B cell (primary cell): ENCODE results near the gene MCTP1. TPM values are rescaled to one million over a fixed set of nuclear protein-coding genes. Genes with fewer than 3 reads are reported as not detected.

Source experiments
- ATAC-seq: fragments of 200-7000 bp; cut with Tn5 transposase; one replicate; pipeline ENCODE4 v1.10.0; 2021; ENCODE audit warnings: low read depth, mild to moderate bottlenecking, moderate number of reproducible peaks, moderate library complexity
- CTCF ChIA-PET: fragments of 350-600 bp; sonication (Branson Sonifier 250); formaldehyde crosslinking; loops from one replicate; lab custom pipeline; 2021; ENCODE audit warnings: antibody characterized with exemption, inconsistent platforms; lab: Charles Lee
- POLR2A ChIA-PET: fragments of 350-600 bp; sonication (Branson Sonifier 250); formaldehyde crosslinking; loops from one replicate; lab custom pipeline; 2021; ENCODE audit warnings: antibody characterized with exemption; lab: Charles Lee
- DNase-seq: peaks from one replicate; pipeline ENCODE4 v3.0.0; 2013
- H2AFZ ChIP-seq: 2 replicates; pipeline ENCODE4 v1.6.1; 2012; ENCODE audit warnings: mild to moderate bottlenecking, low read depth, low read length; ENCODE audit not compliant: insufficient read depth, poor library complexity, severe bottlenecking
- H3K27ac ChIP-seq, 2 donors: 1 replicate in 1 of 2; 2 replicates in 1 of 2; pipeline ENCODE4 v1.5.1; 2012 to 2013; ENCODE audit warnings: low read length in 2 of 2, mild to moderate bottlenecking in 2 of 2, moderate library complexity in 1 of 2
- H3K27me3 ChIP-seq, 4 experiments: fragments of 200-600 bp in 1 of 4; sonication (generic) in 1 of 4; replicated peaks in 1 of 4; 1 replicate in 2 of 4; 2 replicates in 2 of 4; pipeline versions ENCODE4 v1.6.1 to v1.7.0; 2013 to 2016; ENCODE audit warnings: low read length in 3 of 4, mild to moderate bottlenecking in 2 of 4, mixed read lengths in 1 of 4, moderate library complexity in 1 of 4; ENCODE audit not compliant: insufficient read depth in 4 of 4, control insufficient read depth in 3 of 4; ENCODE audit errors: control extremely low read depth in 1 of 4
- H3K36me3 ChIP-seq, 2 experiments: replicated peaks in 1 of 2; 1 replicate in 1 of 2; 2 replicates in 1 of 2; pipeline versions ENCODE4 v1.6.1 to v1.7.1; 2013; ENCODE audit warnings: low read length in 1 of 2; ENCODE audit not compliant: insufficient read depth in 2 of 2, control insufficient read depth in 1 of 2; ENCODE audit errors: control extremely low read depth in 1 of 2, extremely low read depth in 1 of 2
- H3K4me1 ChIP-seq, 2 donors: fragments of 200-600 bp in 1 of 2; sonication (generic) in 1 of 2; 1 replicate in 1 of 2; 2 replicates in 1 of 2; pipeline versions ENCODE4 v1.5.1 to v1.6.1; 2013 to 2017; ENCODE audit warnings: low read length in 2 of 2; ENCODE audit not compliant: control insufficient read depth in 2 of 2, insufficient read depth in 2 of 2
- H3K4me2 ChIP-seq: replicated peaks from 2 replicates; pipeline ENCODE3; 2012; ENCODE audit warnings: mild to moderate bottlenecking, low read depth, low read length; ENCODE audit not compliant: poor library complexity, severe bottlenecking
- H3K4me3 ChIP-seq, 5 experiments: fragments of 200-600 bp in 1 of 5; sonication (generic) in 1 of 5; 1 replicate in 3 of 5; 2 replicates in 2 of 5; pipeline versions ENCODE4 v1.5.1 to v1.7.0; 2011 to 2016; ENCODE audit warnings: low read length in 4 of 5, mild to moderate bottlenecking in 4 of 5, low read depth in 2 of 5, control low read depth in 1 of 5, moderate library complexity in 1 of 5; ENCODE audit not compliant: insufficient read depth in 1 of 5; ENCODE audit errors: control extremely low read depth in 1 of 5, extremely low read depth in 1 of 5
- H3K79me2 ChIP-seq: fragments of 200-600 bp; sonication (generic); one replicate; pipeline ENCODE4 v1.6.0; 2016; ENCODE audit warnings: low read length; ENCODE audit not compliant: control insufficient read depth, insufficient read depth
- H3K9ac ChIP-seq: fragments of 200-600 bp; sonication (generic); 2 replicates; pipeline ENCODE4 v1.6.1; 2017; ENCODE audit warnings: mild to moderate bottlenecking, low read length, moderate library complexity
- H3K9me3 ChIP-seq, 3 donors: one replicate each; pipeline versions ENCODE4 v1.6.1 to v1.7.1; 2013; ENCODE audit warnings: low read length in 2 of 3; ENCODE audit not compliant: control insufficient read depth in 2 of 3, insufficient read depth in 1 of 3; ENCODE audit errors: control extremely low read depth in 1 of 3
- H4K20me1 ChIP-seq: 2 replicates; pipeline ENCODE4 v1.6.0; 2012; ENCODE audit warnings: mild to moderate bottlenecking, low read length; ENCODE audit not compliant: insufficient read depth, control insufficient read depth, poor library complexity, severe bottlenecking
- H3K27ac Mint-ChIP-seq: one replicate; pipeline ENCODE4 v1.8.0; 2021; ENCODE audit warnings: mixed read lengths
- H3K27me3 Mint-ChIP-seq: one replicate; pipeline ENCODE4 v1.8.0; 2021; ENCODE audit warnings: mixed read lengths
- H3K4me1 Mint-ChIP-seq: one replicate; pipeline ENCODE4 v1.8.0; 2021; ENCODE audit warnings: mixed read lengths
- H3K4me3 Mint-ChIP-seq: one replicate; pipeline ENCODE4 v1.8.0; 2021; ENCODE audit warnings: mixed read lengths
- H3K9me3 Mint-ChIP-seq: one replicate; pipeline ENCODE4 v1.8.0; 2022; ENCODE audit warnings: mixed read lengths; ENCODE audit not compliant: insufficient read depth
- EZH2 ChIP-seq: IDR thresholded peaks from 2 replicates; pipeline ENCODE4 v1.6.1; 2012; ENCODE audit warnings: borderline replicate concordance, low read depth, mild to moderate bottlenecking, moderate library complexity, low read length; ENCODE audit not compliant: insufficient read depth, poor library complexity, severe bottlenecking
- WGBS: methylation state at CpG from one replicate; pipeline ENCODE4 v1.1.5; 2013; ENCODE audit warnings: missing lambda C conversion rate; ENCODE audit not compliant: insufficient coverage; 5-methylcytosine and 5-hydroxymethylcytosine counted together
- intact Hi-C: fragments of 100-400 bp; cut with micrococcal nuclease; formaldehyde crosslinking; loops from one replicate; pipeline ENCODE4 v1.10.0; 2022
- polyA plus RNA-seq: library from polyadenylated mRNA; depleted of rRNA; stranded (reverse); fragments of >200 nt; gene quantifications from 2 replicates; pipeline ENCODE4 v1.2.3, GENCODE V29; 2012
- small RNA-seq: library from RNA; depleted of rRNA; stranded (forward); fragments of <200 nt; gene quantifications from one replicate; pipeline ENCODE3, GENCODE V24; 2012; ENCODE audit warnings: low replicate concordance, low read depth; ENCODE audit not compliant: insufficient read length
- total RNA-seq, 2 donors: library from RNA; stranded (reverse); fragments of 120-200 nt in 1 of 2; gene quantifications; 1 replicate in 1 of 2; 2 replicates in 1 of 2; pipeline versions ENCODE4 v1.2.3 to v1.2.4, GENCODE V29; 2013 to 2022
- TF ChIP-seq, protein P1 (sequence below): fragments of 200-600 bp; IDR thresholded peaks from one replicate; pipeline ENCODE4 v1.8.0; 2022; ENCODE audit warnings: antibody characterized with exemption, mild to moderate bottlenecking

The MCTP1 gene
- total and polyA plus RNA-seq, 2 donors (not counting 1 experiment from before 2014, with no cell fraction given): 0.42 to 2.5 TPM

GRCh38 chr5:94658272-94658671, 626.6 kb downstream of the MCTP1 start:
- POLR2A ChIA-PET: no interaction called here
- intact Hi-C loops: no loop called here
- peaks cover 15% of the 10 kb centered on the region for H3K79me2 ChIP-seq

More at GRCh38 chr5:94658272-94658671, 626.6 kb downstream of the MCTP1 start:
- Histone ChIP-seq H4K20me1 (no peaks in the 10 kb centered on the region), H2AFZ (no peak overlapping the region), H3K36me3 (peaks cover 20 to 26% of the 10 kb centered on the region in 2 experiments), H3K4me2 (no peak overlapping the region), H3K27me3 (no peaks in the 10 kb centered on the region), H3K9ac (no peak overlapping the region), H3K27ac (no peak overlapping the region), H3K4me3 (no peak overlapping the region), H3K4me1 (no peaks in the 10 kb centered on the region), H3K9me3 (peaks cover 12 to 18% (median 16%) of the 10 kb centered on the region in 3 donors)
- no peak overlapping the region for H3K4me3 Mint-ChIP-seq
- no peaks in the 10 kb centered on the region for H3K4me1 Mint-ChIP-seq
- ATAC-seq (no peak), DNase-seq (no peak)
- no peak overlapping the region for H3K27ac Mint-ChIP-seq
- TF ChIP-seq, protein P1, sequence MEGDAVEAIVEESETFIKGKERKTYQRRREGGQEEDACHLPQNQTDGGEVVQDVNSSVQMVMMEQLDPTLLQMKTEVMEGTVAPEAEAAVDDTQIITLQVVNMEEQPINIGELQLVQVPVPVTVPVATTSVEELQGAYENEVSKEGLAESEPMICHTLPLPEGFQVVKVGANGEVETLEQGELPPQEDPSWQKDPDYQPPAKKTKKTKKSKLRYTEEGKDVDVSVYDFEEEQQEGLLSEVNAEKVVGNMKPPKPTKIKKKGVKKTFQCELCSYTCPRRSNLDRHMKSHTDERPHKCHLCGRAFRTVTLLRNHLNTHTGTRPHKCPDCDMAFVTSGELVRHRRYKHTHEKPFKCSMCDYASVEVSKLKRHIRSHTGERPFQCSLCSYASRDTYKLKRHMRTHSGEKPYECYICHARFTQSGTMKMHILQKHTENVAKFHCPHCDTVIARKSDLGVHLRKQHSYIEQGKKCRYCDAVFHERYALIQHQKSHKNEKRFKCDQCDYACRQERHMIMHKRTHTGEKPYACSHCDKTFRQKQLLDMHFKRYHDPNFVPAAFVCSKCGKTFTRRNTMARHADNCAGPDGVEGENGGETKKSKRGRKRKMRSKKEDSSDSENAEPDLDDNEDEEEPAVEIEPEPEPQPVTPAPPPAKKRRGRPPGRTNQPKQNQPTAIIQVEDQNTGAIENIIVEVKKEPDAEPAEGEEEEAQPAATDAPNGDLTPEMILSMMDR: no peak
- no peak for TF ChIP-seq EZH2
- WGBS: no CpG with 5 or more reads among the region's 1 CpG
- CTCF ChIA-PET: no interaction called here
- peaks cover 16% of the 10 kb centered on the region for H3K9me3 Mint-ChIP-seq
- no peaks in the 10 kb centered on the region for H3K27me3 Mint-ChIP-seq

Small RNA genes within 50 kb of the gene (small RNA-seq; reads per million reads assigned to genes)
- gene RF02271: not detected

Other genes starting within 250 kb of the MCTP1 start
- not detected in 2 replicates for gene FAM81B, start 106.3 kb upstream of the MCTP1 start, total RNA-seq
- not detected in 2 replicates for gene FAM81B, start 106.3 kb upstream of the MCTP1 start, polyA plus RNA-seq